Stimulated activated CD4-positive, alpha-beta T cell treated with anti-CD3 and anti-CD28 coated beads, Interleukin-12 subunit alpha, Interleukin-12 subunit beta, amount 100 ng/mL, for 4 hours (primary cell): ENCODE results near the gene CGN.

Experiments used
- DNase-seq: peaks from one replicate; pipeline ENCODE4 v3.0.0-alpha.2; 2020

The CGN gene

GRCh38 chr1:151526735-151527525 is 15.7 kb downstream of the CGN start:
- DNase-seq, result no peak

GRCh38 chr1:151529211-151529702 is 18.1 kb downstream of the CGN start:
- DNase-seq, result no peak

- no peak for DNase-seq
These were observed 18.6 kb downstream of the CGN start for GRCh38 chr1:151529781-151530180.

- no peak for DNase-seq
These were observed 19.3 kb downstream of the CGN start for GRCh38 chr1:151530461-151530860.

GRCh38 chr1:151533870-151534269 is 22.7 kb downstream of the CGN start:
- DNase-seq, result no peak

GRCh38 chr1:151534662-151535278 is 23.6 kb downstream of the CGN start:
- peak; percentile 77 for DNase-seq

GRCh38 chr1:151535326-151536271 is 24.4 kb downstream of the CGN start:
- no peak for DNase-seq

- no peak for DNase-seq
These were observed 25.3 kb downstream of the CGN start for GRCh38 chr1:151536499-151536898.

- no peak for DNase-seq
These were observed 25.9 kb downstream of the CGN start for GRCh38 chr1:151537112-151537511.

GRCh38 chr1:151539321-151540020 is 28.3 kb downstream of the CGN start:
- no peak for DNase-seq

GRCh38 chr1:151540021-151540981 is 29.1 kb downstream of the CGN start, which contains the start of gene TUFT1:
TSS of gene TUFT1 (plus strand) at chr1:151540309. CDS start at chr1:151540367, 58 bp downstream.
- DNase-seq, result peak; percentile 92

GRCh38 chr1:151540982-151541377 is 29.8 kb downstream of the CGN start:
- no peak for DNase-seq

- no peak for DNase-seq
These were observed 30.6 kb downstream of the CGN start for GRCh38 chr1:151541752-151542151.

GRCh38 chr1:151542710-151543129 is 31.5 kb downstream of the CGN start:
- no peak for DNase-seq

- no peak for DNase-seq
These were observed 34.4 kb downstream of the CGN start for GRCh38 chr1:151545542-151545941.

- DNase-seq, result no peak
These were observed 35.1 kb downstream of the CGN start for GRCh38 chr1:151546011-151546925.

- no peak for DNase-seq
These were observed 36.1 kb downstream of the CGN start for GRCh38 chr1:151547119-151547899.

- DNase-seq, result no peak
These were observed 36.7 kb downstream of the CGN start for GRCh38 chr1:151547900-151548230.

- no peak for DNase-seq
These were observed 38.0 kb downstream of the CGN start for GRCh38 chr1:151549199-151549598.
